HEK293T (cell line): ENCODE data around the gene DVL2.

Experiments
- CTCF ChIA-PET: fragments of 350-600 bp; formaldehyde crosslinking; extraction: SDS; loops from one replicate; lab custom pipeline; 2021; ENCODE audit warnings: antibody characterized with exemption, inconsistent platforms; lab: Yijun Ruan, JAX
- POLR2A ChIA-PET: fragments of 350-600 bp; formaldehyde crosslinking; extraction: SDS; loops from one replicate; lab custom pipeline; 2020; ENCODE audit warnings: antibody characterized with exemption, inconsistent platforms; lab: Yijun Ruan, JAX
- DNase-seq: peaks from one replicate; pipeline ENCODE4 v3.0.0; 2012; ENCODE audit warnings: mixed read lengths; ENCODE audit errors: extremely low spot score
- ARNT ChIP-seq: fragments of 450-650 bp; IDR thresholded peaks from 2 replicates; pipeline ENCODE4 v1.6.1; 2017; ENCODE audit warnings: mild to moderate bottlenecking
- BHLHE40 ChIP-seq: fragments of 450-650 bp; IDR thresholded peaks from 2 replicates; pipeline ENCODE4 v1.6.1; 2016; ENCODE audit warnings: mild to moderate bottlenecking, moderate library complexity, borderline replicate concordance
- CTBP1 ChIP-seq: fragments of 450-650 bp; IDR thresholded peaks from 2 replicates; pipeline ENCODE4 v1.6.1; 2016; ENCODE audit warnings: borderline replicate concordance
- ELF4 ChIP-seq: fragments of 450-650 bp; IDR thresholded peaks from 2 replicates; pipeline ENCODE4 v1.6.1; 2017; ENCODE audit warnings: antibody characterized with exemption
- FOXA1 ChIP-seq: fragments of 450-650 bp; IDR thresholded peaks from 2 replicates; pipeline ENCODE4 v1.6.1; 2016; ENCODE audit warnings: mild to moderate bottlenecking
- FOXK2 ChIP-seq: fragments of 450-650 bp; IDR thresholded peaks from 2 replicates; pipeline ENCODE4 v1.6.1; 2016; ENCODE audit warnings: mild to moderate bottlenecking
- FOXM1 ChIP-seq: fragments of 450-650 bp; IDR thresholded peaks from 2 replicates; pipeline ENCODE4 v1.6.1; 2017; ENCODE audit warnings: mild to moderate bottlenecking, borderline replicate concordance
- HDGF ChIP-seq: fragments of 450-650 bp; IDR thresholded peaks from 2 replicates; pipeline ENCODE4 v1.6.1; 2017; ENCODE audit warnings: antibody characterized with exemption, borderline replicate concordance
- L3MBTL2 ChIP-seq: fragments of 450-650 bp; conservative IDR thresholded peaks from 2 replicates; pipeline ENCODE4 v1.6.1; 2016; ENCODE audit warnings: mild to moderate bottlenecking
- LEF1 ChIP-seq: fragments of 450-650 bp; IDR thresholded peaks from 2 replicates; pipeline ENCODE4 v1.6.1; 2017; ENCODE audit warnings: mild to moderate bottlenecking, borderline replicate concordance
- NFRKB ChIP-seq: fragments of 450-650 bp; IDR thresholded peaks from 2 replicates; pipeline ENCODE4 v1.6.1; 2016; ENCODE audit warnings: mild to moderate bottlenecking, moderate library complexity
- PKNOX1 ChIP-seq: fragments of 450-650 bp; IDR thresholded peaks from 2 replicates; pipeline ENCODE4 v1.6.1; 2016
- SP1 ChIP-seq: fragments of 450-650 bp; IDR thresholded peaks from 2 replicates; pipeline ENCODE4 v1.6.1; 2017
- SUZ12 ChIP-seq: fragments of 450-650 bp; IDR thresholded peaks from 2 replicates; pipeline ENCODE4 v1.6.1; 2016; ENCODE audit warnings: mild to moderate bottlenecking
- TARDBP ChIP-seq: fragments of 450-650 bp; IDR thresholded peaks from 2 replicates; pipeline ENCODE4 v1.6.1; 2016
- ZNF384 ChIP-seq: fragments of 450-650 bp; IDR thresholded peaks from 2 replicates; pipeline ENCODE4 v1.6.1; 2016

DVL2 gene

GRCh38 chr17:7214300-7215135 is 19.8 kb downstream of the DVL2 start:
- ChIA-PET POLR2A (interaction anchor here (0.8 to 3.3 kb wide), 6 partner anchors 24 to 473 kb away, joined by 3 to 13 read pairs (median 6); partner anchors contain the start of genes CTDNEP1, ELP5, GABARAP and NEURL4), CTCF (interaction anchor here (0.7 to 1.3 kb wide), 4 partner anchors 10 to 82 kb away, joined by 3 to 5 read pairs (median 4); no protein-coding TSS in a partner anchor)
- TF ChIP-seq ELF4 (no peak), L3MBTL2 (peak; percentile 74), ARNT (no peak), NFRKB (no peak), FOXM1 (no peak), FOXA1 (no peak), SP1 (no peak), SUZ12 (no peak), PKNOX1 (peak; percentile 77)
- peak; percentile 96 for DNase-seq

- POLR2A ChIA-PET = interaction anchor here (0.8 to 3.3 kb wide), 6 partner anchors 25 to 473 kb away, joined by 3 to 13 read pairs (median 6); partner anchors contain the start of genes CTDNEP1, ELP5, GABARAP and NEURL4
- DNase-seq = peak; percentile 77
- CTCF ChIA-PET = interaction anchor here (0.7 to 1.3 kb wide), 4 partner anchors 9 to 83 kb away, joined by 3 to 5 read pairs (median 4); no protein-coding TSS in a partner anchor
Observed at GRCh38 chr17:7213895-7214299, 20.4 kb downstream of the DVL2 start.

GRCh38 chr17:7211491-7212273 is 22.6 kb downstream of the DVL2 start:
- DNase-seq = no peak
- TF ChIP-seq FOXA1 (no peak), SP1 (no peak), L3MBTL2 (no peak), BHLHE40 (no peak), ZNF384 (no peak), NFRKB (no peak), PKNOX1 (no peak), FOXK2 (no peak), HDGF (no peak)
- ChIA-PET CTCF (no interaction called here), POLR2A (no interaction called here)

More at GRCh38 chr17:7213895-7214299, 20.4 kb downstream of the DVL2 start:
- TF ChIP-seq NFRKB (no peak), SUZ12 (no peak), CTBP1 (no peak), FOXA1 (no peak), FOXM1 (no peak), ELF4 (no peak), PKNOX1 (no peak), HDGF (no peak), ARNT (no peak), LEF1 (no peak), SP1 (no peak), BHLHE40 (no peak), TARDBP (no peak), ZNF384 (no peak), L3MBTL2 (no peak), FOXK2 (no peak)

- DNase-seq = no peak
- ChIA-PET CTCF (no interaction called here), POLR2A (interaction anchor here (1.1 to 1.3 kb wide), 2 partner anchors 12 to 32 kb away, joined by 3 read pairs; no protein-coding TSS in a partner anchor)
- no peak for TF ChIP-seq FOXM1
- TF ChIP-seq L3MBTL2 = no peak
- TF ChIP-seq SP1 = no peak
Observed at GRCh38 chr17:7208754-7209460, 25.4 kb downstream of the DVL2 start.

- POLR2A ChIA-PET = interaction anchor here (1.1 kb wide), 1 partner anchor 31 kb away, joined by 3 read pairs; no protein-coding TSS in a partner anchor
- DNase-seq = no peak
- CTCF ChIA-PET = no interaction called here
- TF ChIP-seq ZNF384 = no peak
- no peak for TF ChIP-seq FOXA1
- no peak for TF ChIP-seq L3MBTL2
- no peak for TF ChIP-seq FOXK2
- TF ChIP-seq LEF1 = no peak
- no peak for TF ChIP-seq ELF4
- no peak for TF ChIP-seq SP1
- TF ChIP-seq TARDBP = no peak
- TF ChIP-seq PKNOX1 = no peak
- no peak for TF ChIP-seq BHLHE40
- no peak for TF ChIP-seq FOXM1
- no peak for TF ChIP-seq HDGF
- TF ChIP-seq ARNT = no peak
- no peak for TF ChIP-seq SUZ12
Observed at GRCh38 chr17:7208027-7208571, 26.2 kb downstream of the DVL2 start.
